Measurements from ENCODE around the gene PDLIM1.
A peak's percentile ranks its signal among the peaks of the same experiment; 100 is the strongest.

The PDLIM1 gene

GRCh38 chr10:95201736-95202135 is 89.1 kb downstream of the PDLIM1 start:
- no peak overlapping the region for H3K4me3 ChIP-seq (ENCODE audit: low read depth, low read length)
- TF ChIP-seq CTCF (IDR thresholded peaks at IDR 0.05; ENCODE audit: low read depth, low read length): peak; percentile 58

- H3K4me3 ChIP-seq (ENCODE audit: low read depth, low read length): no peak overlapping the region
- no peak for TF ChIP-seq CTCF (IDR thresholded peaks at IDR 0.05; ENCODE audit: low read depth, low read length)
Measured at GRCh38 chr10:95196046-95196445, 94.8 kb downstream of the PDLIM1 start.

- TF ChIP-seq CTCF (IDR thresholded peaks at IDR 0.05; ENCODE audit: low read depth, low read length): no peak
- H3K4me3 ChIP-seq (ENCODE audit: low read depth, low read length): no peak within 1 kb of the TSS
Measured at GRCh38 chr10:95193944-95194343, 96.9 kb downstream of the PDLIM1 start, which contains the start of gene ACSM6. Gene ACSM6, plus strand, starts transcription at chr10:95194238. Its CDS starts 248 bp downstream, at chr10:95194486.

GRCh38 chr10:95188593-95188992 is 102.2 kb downstream of the PDLIM1 start:
- no peak for TF ChIP-seq CTCF (IDR thresholded peaks at IDR 0.05; ENCODE audit: low read depth, low read length)

GRCh38 chr10:95187617-95188016 is 103.2 kb downstream of the PDLIM1 start:
- H3K4me3 ChIP-seq (ENCODE audit: low read depth, low read length): no peak overlapping the region
- TF ChIP-seq CTCF (IDR thresholded peaks at IDR 0.05; ENCODE audit: low read depth, low read length): no peak

More at GRCh38 chr10:95188593-95188992, 102.2 kb downstream of the PDLIM1 start:
- H3K4me3 ChIP-seq (ENCODE audit: low read depth, low read length): no peak overlapping the region

Measured in WI38 (cell line).